Measurements from ENCODE around the gene SSBP3. TPM values are rescaled to one million over a fixed set of nuclear protein-coding genes. Genes with fewer than 3 reads are reported as not detected.
A peak's percentile ranks its signal among the peaks of the same experiment; 100 is the strongest.

SSBP3 gene
- total RNA-seq, 4 donors from 2014 or later, result 15.4 to 23.0 (median 18.2) TPM

GRCh38 chr1:54292002-54292911 is 113.9 kb downstream of the SSBP3 start:
- DNase-seq, result no peak
- Histone ChIP-seq H3K9me3 (no peaks in the 10 kb centered on the region), H3K4me1 (peaks cover 28 to 41% of the 10 kb centered on the region in 2 donors), H3K4me3 (replicated peaks in 1 of 3) (no peak overlapping the region), H3K27ac (no peak overlapping the region), H3K36me3 (no peaks in the 10 kb centered on the region), H3K27me3 (no peaks in the 10 kb centered on the region)
- intact Hi-C loops (cut with DNase I), result no loop called here
- TF ChIP-seq POLR2A (IDR thresholded peaks at IDR 0.05), result no peak
- no peak for TF ChIP-seq CTCF (IDR thresholded peaks at IDR 0.05)
- WGBS, 2 donors, result 81 to 90% methylated on average over 7 to 10 of the region's 10 CpGs

GRCh38 chr1:54291276-54292001 is 114.8 kb downstream of the SSBP3 start:
- Histone ChIP-seq H3K4me1 (peaks cover 34 to 47% of the 10 kb centered on the region in 2 donors), H3K4me3 (replicated peaks in 1 of 3) (no peak overlapping the region), H3K36me3 (no peaks in the 10 kb centered on the region), H3K27me3 (no peaks in the 10 kb centered on the region), H3K27ac (no peak overlapping the region), H3K9me3 (no peaks in the 10 kb centered on the region)
- no peak for DNase-seq
- no peak for TF ChIP-seq POLR2A (IDR thresholded peaks at IDR 0.05)
- TF ChIP-seq CTCF (IDR thresholded peaks at IDR 0.05), result no peak
- 83 to 90% methylated on average over 17 to 19 of the region's 20 CpGs for WGBS, 2 donors
- intact Hi-C loops (cut with DNase I), result no loop called here

GRCh38 chr1:54290506-54291184 is 115.5 kb downstream of the SSBP3 start:
- peak; percentile 36 to 43 for DNase-seq
- intact Hi-C loops (cut with DNase I), result no loop called here
- no peaks in the 10 kb centered on the region for H3K27me3 ChIP-seq
- H3K9me3 ChIP-seq, result no peaks in the 10 kb centered on the region
- H3K4me3 ChIP-seq (replicated peaks in 1 of 3), result no peak overlapping the region
- no peaks in the 10 kb centered on the region for H3K36me3 ChIP-seq
- 50 to 63% methylated on average over 12 of the region's 12 CpGs for WGBS, 2 donors
- peaks cover 32 to 50% of the 10 kb centered on the region in 2 donors for H3K4me1 ChIP-seq
- no peak for TF ChIP-seq CTCF (IDR thresholded peaks at IDR 0.05)
- H3K27ac ChIP-seq, result peak overlapping the region in 1 of 3 donors; percentile 23

- H3K4me3 ChIP-seq (replicated peaks in 1 of 3), result no peak overlapping the region
- 85 to 89% methylated on average over 6 of the region's 6 CpGs for WGBS, 2 donors
- intact Hi-C loops (cut with DNase I), result no loop called here
These were observed 116.4 kb downstream of the SSBP3 start for GRCh38 chr1:54289712-54290233.

More at GRCh38 chr1:54289712-54290233, 116.4 kb downstream of the SSBP3 start:
- TF ChIP-seq CTCF (IDR thresholded peaks at IDR 0.05), result no peak
- no peak for TF ChIP-seq POLR2A (IDR thresholded peaks at IDR 0.05)
- no peaks in the 10 kb centered on the region for H3K27me3 ChIP-seq
- H3K27ac ChIP-seq, result no peak overlapping the region
- H3K4me1 ChIP-seq, result peaks cover 32 to 45% of the 10 kb centered on the region in 2 donors
- no peaks in the 10 kb centered on the region for H3K9me3 ChIP-seq
- no peaks in the 10 kb centered on the region for H3K36me3 ChIP-seq
- DNase-seq, result peak in 1 of 2 donors; percentile 24

Measured in thyroid gland (tissue), 4 donors.